Fibroblast of lung (primary cell): ENCODE data around the gene ATP8A1. TPM values are rescaled to one million over a fixed set of nuclear protein-coding genes. Genes with fewer than 3 reads are reported as not detected.

Experiments
- DNase-seq, 2 donors: peaks; one replicate each; pipeline versions ENCODE4 v3.0.0 to v3.0.0-alpha.2; 2010; ENCODE audit warnings: low read depth in 2 of 2
- H2AFZ ChIP-seq: 2 replicates; pipeline ENCODE4 v1.5.1; 2012; ENCODE audit warnings: low read length, control low read depth, inconsistent platforms
- H3K27ac ChIP-seq: 2 replicates; pipeline ENCODE4 v1.5.1; 2011; ENCODE audit warnings: low read length, control low read depth; ENCODE audit not compliant: insufficient read depth
- H3K27me3 ChIP-seq: 2 replicates; pipeline ENCODE4 v1.5.1; 2011; ENCODE audit warnings: mild to moderate bottlenecking, low read length; ENCODE audit not compliant: control insufficient read depth, insufficient read depth
- H3K36me3 ChIP-seq: 2 replicates; pipeline ENCODE4 v1.5.1; 2011; ENCODE audit warnings: low read length; ENCODE audit not compliant: control insufficient read depth, insufficient read depth
- H3K4me1 ChIP-seq: 2 replicates; pipeline ENCODE4 v1.5.1; 2011; ENCODE audit warnings: low read length; ENCODE audit not compliant: control insufficient read depth, insufficient read depth; ENCODE audit errors: extremely low read depth
- H3K4me2 ChIP-seq: 2 replicates; pipeline ENCODE4 v1.5.1; 2011; ENCODE audit warnings: low read length, control low read depth; ENCODE audit not compliant: insufficient read depth; ENCODE audit errors: extremely low read depth
- H3K4me3 ChIP-seq, 4 experiments: fragments of 200-600 bp in 1 of 4; sonication (generic) in 1 of 4; replicated peaks in 1 of 4; 2 replicates each; pipeline ENCODE4 v1.5.1; 2011 to 2016; ENCODE audit warnings: low read length in 4 of 4, low read depth in 3 of 4, mild to moderate bottlenecking in 3 of 4, control low read depth in 2 of 4, inconsistent platforms in 1 of 4, mixed read lengths in 1 of 4; ENCODE audit not compliant: insufficient read depth in 1 of 4; ENCODE audit errors: control extremely low read depth in 1 of 4
- H3K79me2 ChIP-seq: 2 replicates; pipeline ENCODE4 v1.5.1; 2012; ENCODE audit warnings: mild to moderate bottlenecking, low read length, inconsistent platforms; ENCODE audit not compliant: control insufficient read depth, insufficient read depth
- H3K9ac ChIP-seq: 2 replicates; pipeline ENCODE4 v1.5.1; 2011; ENCODE audit warnings: mild to moderate bottlenecking, low read length, control low read depth; ENCODE audit not compliant: insufficient read depth
- H3K9me3 ChIP-seq: 2 replicates; pipeline ENCODE4 v1.5.1; 2012; ENCODE audit warnings: low read depth, low read length; ENCODE audit not compliant: control insufficient read depth, insufficient read depth
- H4K20me1 ChIP-seq: 2 replicates; pipeline ENCODE4 v1.5.1; 2011; ENCODE audit warnings: low read length; ENCODE audit not compliant: control insufficient read depth, insufficient read depth; ENCODE audit errors: extremely low read depth
- CTCF ChIP-seq, 2 donors: IDR thresholded peaks in 1 of 2; conservative IDR thresholded peaks in 1 of 2; 1 replicate in 1 of 2; 2 replicates in 1 of 2; pipeline ENCODE4 v1.5.1; 2011 to 2012; ENCODE audit warnings: low read length in 2 of 2, control low read depth in 1 of 2, inconsistent platforms in 1 of 2, low read depth in 1 of 2, mild to moderate bottlenecking in 1 of 2
- EZH2 ChIP-seq: IDR thresholded peaks from 2 replicates; pipeline ENCODE4 v1.5.1; 2012; ENCODE audit warnings: low read length, control low read depth, mild to moderate bottlenecking; ENCODE audit errors: missing control alignments
- polyA plus RNA-seq, 2 donors: library from polyadenylated mRNA; depleted of rRNA in 1 of 2; stranded (reverse) in 1 of 2; unstranded in 1 of 2; fragments of >200 nt; gene quantifications; 2 replicates each; pipeline ENCODE4 v1.2.1, GENCODE V29; 2011 to 2012; ENCODE audit warnings: missing spikeins in 1 of 2
- total RNA-seq: library from RNA; depleted of rRNA; stranded (reverse); fragments of >200 nt; gene quantifications from 2 replicates; pipeline ENCODE4 v1.2.1, GENCODE V29; 2014

ATP8A1 gene
- total and polyA plus RNA-seq, 2 donors (not counting 1 experiment from before 2014, with no cell fraction given), result 0.36 to 4.8 TPM

DNA sequence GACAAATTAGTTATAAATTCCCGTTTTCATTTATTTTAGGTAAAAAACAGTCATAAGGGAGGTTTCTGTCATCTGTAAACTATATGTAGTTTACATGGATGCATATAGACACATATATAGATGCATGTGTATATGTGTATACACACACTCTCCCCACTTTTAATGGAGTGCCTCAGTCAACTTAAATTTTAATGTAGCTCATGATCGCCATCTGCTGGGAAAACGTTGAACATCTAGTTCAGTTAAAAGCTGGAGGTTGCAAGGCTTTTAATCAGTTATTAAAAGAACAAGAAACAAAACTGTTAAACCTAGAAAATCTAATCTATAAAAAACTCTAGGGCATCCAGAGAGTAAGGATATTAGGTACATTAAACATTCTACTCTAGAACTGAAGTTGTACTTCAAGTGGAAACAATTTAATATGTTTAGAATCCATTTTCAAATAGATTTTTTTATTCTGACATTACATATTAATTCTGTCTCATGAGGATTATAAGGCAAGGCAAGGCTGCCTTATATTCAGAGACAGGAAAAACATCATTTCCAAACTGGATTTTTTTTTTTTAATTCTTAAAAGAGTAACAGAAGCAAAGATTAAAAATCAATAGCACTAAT lies 137.0 kb downstream of the ATP8A1 start:
- Histone ChIP-seq H3K4me1 (no peaks in the 10 kb centered on the region), H3K36me3 (no peaks in the 10 kb centered on the region), H4K20me1 (no peaks in the 10 kb centered on the region), H3K27ac (no peak overlapping the region), H3K9me3 (no peaks in the 10 kb centered on the region), H2AFZ (no peak overlapping the region), H3K4me2 (no peak overlapping the region), H3K9ac (no peak overlapping the region), H3K79me2 (no peaks in the 10 kb centered on the region), H3K4me3 (no peak overlapping the region), H3K27me3 (no peaks in the 10 kb centered on the region)
- peak; percentile 21 to 67 for DNase-seq
- TF ChIP-seq EZH2, result no peak
- peak; percentile 43 to 57 for TF ChIP-seq CTCF (conservative IDR thresholded peaks at IDR 0.05 in 1 of 2, IDR thresholded peaks at IDR 0.05 in 1 of 2; ENCODE audit: low read depth in 1 of 2, low read length in 2 of 2)

DNA sequence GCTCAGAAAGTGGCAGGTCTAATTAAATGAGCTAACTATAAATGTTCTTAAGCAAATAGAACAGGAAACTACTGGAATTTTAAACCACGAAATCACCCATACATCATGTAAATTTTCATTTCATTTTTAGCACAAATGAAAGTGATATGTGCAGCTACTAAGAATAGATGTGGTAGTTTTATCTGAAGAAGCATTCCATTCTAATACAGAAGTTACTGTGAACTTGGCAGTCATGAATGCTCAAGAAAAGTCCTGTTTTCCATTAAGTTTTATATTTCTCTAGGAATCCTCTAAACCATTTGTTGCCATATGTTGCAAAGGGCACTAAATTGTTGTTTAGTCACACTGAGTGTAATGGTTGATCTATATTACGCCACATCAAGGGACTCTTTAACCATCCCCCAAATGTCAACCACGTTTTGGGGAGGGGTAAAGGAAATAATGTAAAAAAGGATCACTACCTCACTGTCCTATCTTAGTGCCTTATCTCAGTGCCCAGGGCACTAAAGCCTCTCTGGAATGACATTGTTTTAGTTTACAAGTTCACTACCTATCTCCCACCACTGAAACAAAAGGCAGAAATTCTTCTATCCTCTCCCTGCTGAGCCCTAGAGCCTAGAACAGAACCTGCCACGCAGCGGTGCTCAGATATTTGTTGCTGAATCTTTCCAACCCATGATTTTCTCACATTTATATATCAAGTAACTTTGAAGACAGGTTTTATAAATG lies 141.6 kb downstream of the ATP8A1 start:
- Histone ChIP-seq H3K36me3 (no peaks in the 10 kb centered on the region), H3K4me1 (no peaks in the 10 kb centered on the region), H3K4me3 (no peak overlapping the region), H2AFZ (no peak overlapping the region), H3K9ac (no peak overlapping the region), H3K4me2 (no peak overlapping the region), H4K20me1 (no peaks in the 10 kb centered on the region), H3K27ac (no peak overlapping the region), H3K9me3 (no peaks in the 10 kb centered on the region), H3K79me2 (no peaks in the 10 kb centered on the region), H3K27me3 (no peaks in the 10 kb centered on the region)
- DNase-seq, result peak; percentile 41 to 52
- TF ChIP-seq EZH2 (no peak), CTCF (conservative IDR thresholded peaks at IDR 0.05 in 1 of 2, IDR thresholded peaks at IDR 0.05 in 1 of 2; ENCODE audit: low read depth in 1 of 2, low read length in 2 of 2) (no peak)

DNA sequence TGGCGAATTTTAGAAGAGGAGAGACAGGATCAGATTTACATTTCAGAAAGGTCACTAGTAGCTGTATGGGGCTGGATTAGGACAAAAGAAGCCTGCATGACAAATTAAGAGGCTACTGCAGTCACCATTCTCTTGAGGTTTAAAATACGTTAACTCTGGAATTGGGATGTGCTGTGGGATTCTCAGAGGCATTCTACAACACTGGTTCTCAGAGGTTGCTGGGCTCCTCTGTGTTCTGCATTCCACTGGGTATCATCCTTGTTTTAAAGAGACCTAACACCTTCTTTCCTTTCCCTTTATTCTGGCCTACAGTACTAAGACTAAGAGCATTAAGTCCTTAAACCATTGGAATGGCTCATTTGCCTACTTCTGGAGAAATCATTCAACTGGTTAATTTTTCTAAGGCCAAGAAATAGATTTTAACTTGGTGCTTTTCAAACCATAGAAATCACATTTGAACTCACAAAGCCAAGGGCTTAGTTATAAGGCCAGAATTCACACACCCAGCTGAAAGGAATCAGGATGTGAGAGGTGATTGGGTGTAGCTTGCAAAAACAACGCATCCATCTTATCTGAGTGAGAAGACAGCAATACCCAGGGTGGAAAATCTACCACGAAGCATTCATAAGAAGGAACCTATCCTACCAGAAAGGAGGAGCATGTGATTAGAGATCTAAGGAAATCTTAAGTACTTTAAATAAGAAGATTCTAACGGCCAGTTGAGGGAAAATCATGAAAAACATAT lies 143.0 kb downstream of the ATP8A1 start:
- DNase-seq, result no peak
- no peaks in the 10 kb centered on the region for H3K9me3 ChIP-seq
- H3K79me2 ChIP-seq, result no peaks in the 10 kb centered on the region
- no peak overlapping the region for H2AFZ ChIP-seq
- no peak overlapping the region for H3K27ac ChIP-seq
- H3K36me3 ChIP-seq, result no peaks in the 10 kb centered on the region
- no peaks in the 10 kb centered on the region for H4K20me1 ChIP-seq
- no peaks in the 10 kb centered on the region for H3K27me3 ChIP-seq
- H3K9ac ChIP-seq, result no peak overlapping the region
- no peak overlapping the region for H3K4me3 ChIP-seq
- H3K4me2 ChIP-seq, result no peak overlapping the region
- H3K4me1 ChIP-seq, result no peaks in the 10 kb centered on the region
- TF ChIP-seq CTCF (conservative IDR thresholded peaks at IDR 0.05 in 1 of 2, IDR thresholded peaks at IDR 0.05 in 1 of 2; ENCODE audit: low read depth in 1 of 2, low read length in 2 of 2) (no peak), EZH2 (no peak)
